GM23338 (cell line): ENCODE data around the gene RNU7-1. TPM values are rescaled to one million over a fixed set of nuclear protein-coding genes. Genes with fewer than 3 reads are reported as not detected.

Source experiments
- ATAC-seq: fragments of 200-7000 bp; cut with Tn5 transposase; 3 replicates; pipeline ENCODE4 v1.9.1; 2020
- DNase-seq: peaks from one replicate; pipeline ENCODE4 v3.0.0-alpha.2; 2015; ENCODE audit warnings: low spot score
- H2AFZ ChIP-seq: fragments of 200-600 bp; sonication (generic); 2 replicates; pipeline ENCODE4 v1.8.0; 2016; ENCODE audit warnings: antibody characterized with exemption, mild to moderate bottlenecking, moderate library complexity
- H3F3A ChIP-seq: fragments of 200-600 bp; sonication (generic); replicated peaks from 2 replicates; pipeline ENCODE4 v1.8.0; 2017; ENCODE audit warnings: antibody characterized with exemption, mixed run types, low read depth
- H3K27ac ChIP-seq: fragments of 200-600 bp; sonication (generic); 2 replicates; pipeline ENCODE4 v1.6.1; 2016; ENCODE audit warnings: low read depth
- H3K27me3 ChIP-seq: fragments of 200-600 bp; sonication (generic); 2 replicates; pipeline ENCODE4 v1.8.0; 2016; ENCODE audit warnings: mild to moderate bottlenecking, mixed run types, moderate library complexity; ENCODE audit not compliant: insufficient read depth
- H3K36me3 ChIP-seq: fragments of 200-600 bp; sonication (generic); 2 replicates; pipeline ENCODE4 v1.8.0; 2016; ENCODE audit warnings: mild to moderate bottlenecking; ENCODE audit not compliant: insufficient read depth
- H3K4me1 ChIP-seq: fragments of 200-600 bp; sonication (generic); 2 replicates; pipeline ENCODE4 v1.8.0; 2016; ENCODE audit warnings: mild to moderate bottlenecking, moderate library complexity; ENCODE audit not compliant: insufficient read depth
- H3K4me2 ChIP-seq: fragments of 200-600 bp; sonication (generic); 2 replicates; pipeline ENCODE4 v1.7.1; 2017; ENCODE audit warnings: mixed run types
- H3K4me3 ChIP-seq: fragments of 200-600 bp; sonication (generic); 2 replicates; pipeline ENCODE4 v1.6.1; 2016; ENCODE audit warnings: mixed run types
- H3K79me2 ChIP-seq: fragments of 200-600 bp; sonication (generic); replicated peaks from 2 replicates; pipeline ENCODE4 v1.8.0; 2017; ENCODE audit warnings: mild to moderate bottlenecking; ENCODE audit not compliant: insufficient read depth
- H3K9me2 ChIP-seq: fragments of 200-600 bp; sonication (generic); 2 replicates; pipeline ENCODE4 v1.8.0; 2017; ENCODE audit not compliant: insufficient read depth
- H4K20me1 ChIP-seq: fragments of 200-600 bp; sonication (generic); replicated peaks from 2 replicates; pipeline ENCODE4 v1.8.0; 2017; ENCODE audit warnings: mild to moderate bottlenecking; ENCODE audit not compliant: insufficient read depth
- H3K27ac Mint-ChIP-seq: 2 replicates; pipeline ENCODE4 v1.8.0; 2020; ENCODE audit warnings: inconsistent platforms, mild to moderate bottlenecking, moderate library complexity, mixed read lengths
- H3K27me3 Mint-ChIP-seq: 3 replicates; pipeline ENCODE4 v1.8.0; 2022; ENCODE audit warnings: low read depth, mild to moderate bottlenecking, moderate library complexity, mixed read lengths, inconsistent platforms; ENCODE audit not compliant: insufficient read depth, poor library complexity
- H3K36me3 Mint-ChIP-seq: 3 replicates; pipeline ENCODE4 v1.8.0; 2021; ENCODE audit warnings: low read depth, mild to moderate bottlenecking, inconsistent platforms, moderate library complexity, mixed read lengths
- H3K4me1 Mint-ChIP-seq: 3 replicates; pipeline ENCODE4 v1.8.0; 2020; ENCODE audit warnings: mild to moderate bottlenecking, inconsistent platforms, mixed read lengths
- H3K4me3 Mint-ChIP-seq: 3 replicates; pipeline ENCODE4 v1.8.0; 2021; ENCODE audit warnings: moderate library complexity, mild to moderate bottlenecking, inconsistent platforms, mixed read lengths
- H3K9me3 Mint-ChIP-seq: 3 replicates; pipeline ENCODE4 v1.8.0; 2020; ENCODE audit warnings: moderate library complexity, mild to moderate bottlenecking, inconsistent platforms, mixed read lengths
- CREB1 ChIP-seq: fragments of 250-450 bp; sonication (Bioruptor Pico); IDR thresholded peaks from 2 replicates; pipeline ENCODE4 v1.5.0; 2020; ENCODE audit warnings: low read depth, mild to moderate bottlenecking, moderate library complexity
- ETS1 ChIP-seq: IDR thresholded peaks from 2 replicates; pipeline ENCODE4 v1.6.1; 2016; ENCODE audit warnings: antibody characterized with exemption
- EZH2 ChIP-seq: fragments of 200-600 bp; sonication (generic); IDR thresholded peaks from one replicate; pipeline ENCODE4 v1.8.0; 2017; ENCODE audit warnings: antibody characterized with exemption, mild to moderate bottlenecking, low read depth; ENCODE audit not compliant: unreplicated experiment
- EZH2phosphoT487 ChIP-seq: fragments of 200-600 bp; sonication (generic); IDR thresholded peaks from one replicate; pipeline ENCODE4 v1.8.1; 2018; ENCODE audit warnings: antibody characterized with exemption; ENCODE audit not compliant: unreplicated experiment
- JUNB ChIP-seq: IDR thresholded peaks from one replicate; pipeline ENCODE4 v1.6.1; 2016; ENCODE audit warnings: antibody characterized with exemption; ENCODE audit not compliant: unreplicated experiment
- NANOG ChIP-seq: IDR thresholded peaks from 2 replicates; pipeline ENCODE4 v1.6.1; 2016; ENCODE audit warnings: antibody characterized with exemption, borderline replicate concordance
- POLR2AphosphoS5 ChIP-seq: IDR thresholded peaks from 2 replicates; pipeline ENCODE4 v1.6.1; 2016; ENCODE audit warnings: antibody characterized with exemption, low read depth
- REST ChIP-seq: IDR thresholded peaks from one replicate; pipeline ENCODE4 v1.6.1; 2018; ENCODE audit warnings: antibody characterized with exemption; ENCODE audit not compliant: unreplicated experiment
- STAT1 ChIP-seq: IDR thresholded peaks from one replicate; pipeline ENCODE4 v1.6.1; 2016; ENCODE audit warnings: antibody characterized with exemption; ENCODE audit not compliant: unreplicated experiment
- ZNF114 ChIP-seq: fragments of 250-450 bp; sonication (Bioruptor Pico); IDR thresholded peaks from 2 replicates; pipeline ENCODE4 v1.5.0; 2020; ENCODE audit warnings: mild to moderate bottlenecking, moderate library complexity
- ZNF331 ChIP-seq: fragments of 250-450 bp; sonication (Bioruptor Pico); IDR thresholded peaks from 2 replicates; pipeline ENCODE4 v1.5.0; 2020; ENCODE audit warnings: low read depth, mild to moderate bottlenecking, moderate library complexity
- polyA plus RNA-seq: library from polyadenylated mRNA; unstranded; fragments of >200 nt; fragmentation: Nextera tagmentation; extraction: Ambion mirVana; gene quantifications from 2 replicates; pipeline ENCODE4 v1.2.1, GENCODE V29; 2016
- total RNA-seq: library from RNA; depleted of rRNA; stranded (reverse); fragments of >200 nt; shearing (Covaris generic); gene quantifications from 2 replicates; pipeline ENCODE4 v1.2.3, GENCODE V29; 2014
- TF ChIP-seq, protein P1 (sequence below), 2 experiments: fragments of 200-600 bp in 1 of 2; sonication (generic) in 1 of 2; conservative IDR thresholded peaks; 2 replicates each; pipeline versions ENCODE4 v1.5.1 to v1.6.1; 2016 to 2017; ENCODE audit warnings: antibody characterized with exemption in 2 of 2, low read depth in 2 of 2, mild to moderate bottlenecking in 2 of 2, moderate library complexity in 1 of 2

RNU7-1 gene
- total and polyA plus RNA-seq, 2 experiments from 2014 or later, result not detected

GRCh38 chr12:6965714-6966113, 22.1 kb downstream of the RNU7-1 start:
- H4K20me1 ChIP-seq, result peaks cover 7% of the 10 kb centered on the region; the same call in 1 of the 2 replicates
- H3K4me3 ChIP-seq, result no peak overlapping the region
- no peaks in the 10 kb centered on the region; the same call in 2 of the 3 replicates for H3K9me3 Mint-ChIP-seq
- H2AFZ ChIP-seq, result no peak overlapping the region
- peaks cover 45% of the 10 kb centered on the region for H3K4me1 ChIP-seq
- H3F3A ChIP-seq, result peaks cover 65% of the 10 kb centered on the region
- peaks cover 31% of the 10 kb centered on the region for H3K36me3 ChIP-seq
- H3K79me2 ChIP-seq, result peaks cover 48% of the 10 kb centered on the region
- peaks cover 55% of the 10 kb centered on the region for H3K4me1 Mint-ChIP-seq
- H3K27me3 Mint-ChIP-seq, result peaks cover 25% of the 10 kb centered on the region
- no peak overlapping the region; the same call in 2 of the 3 replicates for H3K4me3 Mint-ChIP-seq
- ATAC-seq, result no peak
- no peak overlapping the region for H3K4me2 ChIP-seq
- peak overlapping the region; percentile 27; the same call in 1 of the 2 replicates for H3K27ac ChIP-seq
- H3K36me3 Mint-ChIP-seq, result peaks cover 62% of the 10 kb centered on the region
- no peaks in the 10 kb centered on the region for H3K9me2 ChIP-seq
- no peaks in the 10 kb centered on the region for H3K27me3 ChIP-seq
- no peak for DNase-seq
- no peak for TF ChIP-seq JUNB
- no peak for TF ChIP-seq ZNF331
- TF ChIP-seq POLR2AphosphoS5, result peak; percentile 35; the same call in 1 of the 2 replicates
- TF ChIP-seq EZH2phosphoT487, result no peak
- TF ChIP-seq ETS1, result no peak
- peak overlapping the region; percentile 93 for H3K27ac Mint-ChIP-seq

- Histone ChIP-seq H3K27ac (peak overlapping the region; percentile 27; the same call in 1 of the 2 replicates), H3F3A (peaks cover 61% of the 10 kb centered on the region), H3K4me2 (no peak overlapping the region), H3K36me3 (peaks cover 31% of the 10 kb centered on the region), H4K20me1 (peaks cover 7% of the 10 kb centered on the region; the same call in 1 of the 2 replicates), H3K4me3 (no peak overlapping the region), H3K79me2 (peaks cover 54% of the 10 kb centered on the region), H3K27me3 (no peaks in the 10 kb centered on the region), H2AFZ (no peak overlapping the region), H3K4me1 (peaks cover 38% of the 10 kb centered on the region), H3K9me2 (no peaks in the 10 kb centered on the region)
- ATAC-seq (no peak), DNase-seq (no peak)
- Mint-ChIP-seq H3K4me3 (no peak overlapping the region; the same call in 2 of the 3 replicates), H3K4me1 (peaks cover 49% of the 10 kb centered on the region), H3K9me3 (peaks cover 2% of the 10 kb centered on the region; the same call in 1 of the 3 replicates), H3K27me3 (peaks cover 26% of the 10 kb centered on the region), H3K27ac (no peak overlapping the region), H3K36me3 (peaks cover 65% of the 10 kb centered on the region)
- TF ChIP-seq ZNF331 (no peak), POLR2AphosphoS5 (no peak), ETS1 (no peak), CREB1 (CRISPR knock-in tag) (no peak), ZNF114 (CRISPR knock-in tag) (no peak), EZH2 (no peak), NANOG (no peak), JUNB (no peak), STAT1 (no peak), REST (no peak), EZH2phosphoT487 (no peak)
- TF ChIP-seq, protein P1, sequence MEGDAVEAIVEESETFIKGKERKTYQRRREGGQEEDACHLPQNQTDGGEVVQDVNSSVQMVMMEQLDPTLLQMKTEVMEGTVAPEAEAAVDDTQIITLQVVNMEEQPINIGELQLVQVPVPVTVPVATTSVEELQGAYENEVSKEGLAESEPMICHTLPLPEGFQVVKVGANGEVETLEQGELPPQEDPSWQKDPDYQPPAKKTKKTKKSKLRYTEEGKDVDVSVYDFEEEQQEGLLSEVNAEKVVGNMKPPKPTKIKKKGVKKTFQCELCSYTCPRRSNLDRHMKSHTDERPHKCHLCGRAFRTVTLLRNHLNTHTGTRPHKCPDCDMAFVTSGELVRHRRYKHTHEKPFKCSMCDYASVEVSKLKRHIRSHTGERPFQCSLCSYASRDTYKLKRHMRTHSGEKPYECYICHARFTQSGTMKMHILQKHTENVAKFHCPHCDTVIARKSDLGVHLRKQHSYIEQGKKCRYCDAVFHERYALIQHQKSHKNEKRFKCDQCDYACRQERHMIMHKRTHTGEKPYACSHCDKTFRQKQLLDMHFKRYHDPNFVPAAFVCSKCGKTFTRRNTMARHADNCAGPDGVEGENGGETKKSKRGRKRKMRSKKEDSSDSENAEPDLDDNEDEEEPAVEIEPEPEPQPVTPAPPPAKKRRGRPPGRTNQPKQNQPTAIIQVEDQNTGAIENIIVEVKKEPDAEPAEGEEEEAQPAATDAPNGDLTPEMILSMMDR (conservative IDR thresholded peaks at IDR 0.05; ENCODE audit: low read depth in 2 of 2), result no peak
These were observed 22.7 kb downstream of the RNU7-1 start for GRCh38 chr12:6966351-6966750.
